OCI-LY1 (cell line): ENCODE measurements around the gene TOGARAM2.

Experiments used
- H2AFZ ChIP-seq: fragments of 200-600 bp; sonication (generic), shearing (Covaris generic); 2 replicates; pipeline ENCODE4 v1.6.0; 2014; ENCODE audit warnings: antibody characterized with exemption, mild to moderate bottlenecking, low read length
- H3F3A ChIP-seq: fragments of 200-600 bp; sonication (generic), shearing (Covaris generic); 2 replicates; pipeline ENCODE4 v1.6.0; 2014; ENCODE audit warnings: mild to moderate bottlenecking, antibody characterized with exemption, low read length, moderate library complexity; ENCODE audit not compliant: insufficient read depth
- H3K27ac ChIP-seq: fragments of 200-600 bp; sonication (generic); 2 replicates; pipeline ENCODE4 v1.5.1; 2014; ENCODE audit warnings: low read length, mixed run types, mild to moderate bottlenecking, low read depth; ENCODE audit not compliant: poor library complexity, severe bottlenecking
- H3K27me3 ChIP-seq: fragments of 200-600 bp; sonication (generic); 2 replicates; pipeline ENCODE4 v1.6.0; 2014; ENCODE audit warnings: antibody characterized with exemption, mild to moderate bottlenecking, low read length, moderate library complexity; ENCODE audit not compliant: insufficient read depth
- H3K36me3 ChIP-seq: fragments of 200-600 bp; sonication (generic); 2 replicates; pipeline ENCODE4 v1.6.1; 2014; ENCODE audit warnings: mild to moderate bottlenecking, antibody characterized with exemption, low read length, moderate library complexity, mixed read lengths; ENCODE audit not compliant: insufficient read depth
- H3K4me1 ChIP-seq: fragments of 200-600 bp; sonication (generic); 2 replicates; pipeline ENCODE4 v1.5.1; 2014; ENCODE audit warnings: mild to moderate bottlenecking, low read length, moderate library complexity; ENCODE audit not compliant: insufficient read depth, severe bottlenecking
- H3K4me2 ChIP-seq: fragments of 200-600 bp; sonication (generic), shearing (Covaris generic); 2 replicates; pipeline ENCODE4 v1.6.1; 2014; ENCODE audit warnings: low read length
- H3K4me3 ChIP-seq: fragments of 200-600 bp; sonication (generic); 2 replicates; pipeline ENCODE4 v1.5.1; 2014; ENCODE audit warnings: low read length, low read depth, mild to moderate bottlenecking, mixed read lengths; ENCODE audit not compliant: poor library complexity, severe bottlenecking
- H3K79me2 ChIP-seq: fragments of 200-600 bp; shearing (Covaris generic); 2 replicates; pipeline ENCODE4 v1.6.1; 2016; ENCODE audit warnings: mixed run types, low read length, mixed read lengths; ENCODE audit not compliant: insufficient read depth
- H3K9ac ChIP-seq: fragments of 200-600 bp; sonication (generic), shearing (Covaris generic); 2 replicates; pipeline ENCODE4 v1.6.1; 2014; ENCODE audit warnings: mild to moderate bottlenecking, low read length, mixed read lengths
- H3K9me2 ChIP-seq: fragments of 200-600 bp; sonication (generic), shearing (Covaris generic); 2 replicates; pipeline ENCODE4 v1.6.1; 2014; ENCODE audit warnings: low read depth, mild to moderate bottlenecking, low read length, mixed read lengths
- H3K9me3 ChIP-seq: fragments of 200-600 bp; shearing (Covaris generic); 2 replicates; pipeline ENCODE4 v1.6.1; 2014; ENCODE audit warnings: low read length, mixed read lengths
- H4K20me1 ChIP-seq: fragments of 200-600 bp; sonication (generic), shearing (Covaris generic); 2 replicates; pipeline ENCODE4 v1.6.0; 2016; ENCODE audit warnings: mild to moderate bottlenecking, low read length; ENCODE audit not compliant: insufficient read depth
- EZH2 ChIP-seq: fragments of 200-600 bp; sonication (generic), shearing (Covaris generic); IDR thresholded peaks from 2 replicates; pipeline ENCODE4 v1.8.0; 2017; ENCODE audit warnings: borderline replicate concordance, mixed run types, mild to moderate bottlenecking, antibody characterized with exemption, low read length, moderate library complexity, mixed read lengths
- TF ChIP-seq, protein P1 (sequence below): fragments of 200-600 bp; sonication (generic), shearing (Covaris generic); IDR thresholded peaks from 2 replicates; pipeline ENCODE4 v1.5.1; 2017; ENCODE audit warnings: mild to moderate bottlenecking, antibody characterized with exemption, low read length, moderate library complexity, mixed read lengths

The TOGARAM2 gene

GRCh38 chr2:28944535-28945248, 36.4 kb upstream of the TOGARAM2 start:
- peaks cover 91% of the 10 kb centered on the region for H3K36me3 ChIP-seq
- H3F3A ChIP-seq: no peaks in the 10 kb centered on the region
- H3K4me2 ChIP-seq: no peak overlapping the region
- TF ChIP-seq, protein P1, sequence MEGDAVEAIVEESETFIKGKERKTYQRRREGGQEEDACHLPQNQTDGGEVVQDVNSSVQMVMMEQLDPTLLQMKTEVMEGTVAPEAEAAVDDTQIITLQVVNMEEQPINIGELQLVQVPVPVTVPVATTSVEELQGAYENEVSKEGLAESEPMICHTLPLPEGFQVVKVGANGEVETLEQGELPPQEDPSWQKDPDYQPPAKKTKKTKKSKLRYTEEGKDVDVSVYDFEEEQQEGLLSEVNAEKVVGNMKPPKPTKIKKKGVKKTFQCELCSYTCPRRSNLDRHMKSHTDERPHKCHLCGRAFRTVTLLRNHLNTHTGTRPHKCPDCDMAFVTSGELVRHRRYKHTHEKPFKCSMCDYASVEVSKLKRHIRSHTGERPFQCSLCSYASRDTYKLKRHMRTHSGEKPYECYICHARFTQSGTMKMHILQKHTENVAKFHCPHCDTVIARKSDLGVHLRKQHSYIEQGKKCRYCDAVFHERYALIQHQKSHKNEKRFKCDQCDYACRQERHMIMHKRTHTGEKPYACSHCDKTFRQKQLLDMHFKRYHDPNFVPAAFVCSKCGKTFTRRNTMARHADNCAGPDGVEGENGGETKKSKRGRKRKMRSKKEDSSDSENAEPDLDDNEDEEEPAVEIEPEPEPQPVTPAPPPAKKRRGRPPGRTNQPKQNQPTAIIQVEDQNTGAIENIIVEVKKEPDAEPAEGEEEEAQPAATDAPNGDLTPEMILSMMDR: no peak
- TF ChIP-seq EZH2: no peak
- H3K4me1 ChIP-seq: no peaks in the 10 kb centered on the region
- no peak overlapping the region for H3K27ac ChIP-seq
- no peaks in the 10 kb centered on the region for H3K27me3 ChIP-seq
- H3K4me3 ChIP-seq: no peak overlapping the region
- H3K9me2 ChIP-seq: no peaks in the 10 kb centered on the region
- no peaks in the 10 kb centered on the region; the same call in 1 of the 2 replicates for H3K9me3 ChIP-seq
- H3K9ac ChIP-seq: no peak overlapping the region
- H2AFZ ChIP-seq: no peak overlapping the region
- no peaks in the 10 kb centered on the region for H3K79me2 ChIP-seq
- H4K20me1 ChIP-seq: no peaks in the 10 kb centered on the region

DNA sequence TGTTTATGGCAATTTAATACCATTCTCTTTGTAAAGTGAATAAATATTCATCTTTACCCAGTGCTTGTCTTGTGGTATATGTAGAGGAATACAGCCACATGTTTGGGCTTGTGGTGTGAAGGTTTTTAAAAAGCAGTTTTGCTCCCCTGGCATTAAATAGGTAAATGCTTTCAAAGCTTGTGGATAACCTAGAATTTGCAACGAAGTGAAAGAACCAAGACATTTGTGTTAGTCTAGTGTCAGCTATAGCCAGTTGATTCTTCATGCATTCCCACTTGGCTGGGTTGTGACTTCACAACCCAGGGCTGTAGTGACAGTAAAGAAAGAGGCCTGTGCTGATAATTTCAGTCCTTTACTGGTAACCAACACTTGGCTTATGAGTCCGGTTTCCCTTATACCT, 32.9 kb upstream of the TOGARAM2 start:
- Histone ChIP-seq H2AFZ (no peak overlapping the region), H3F3A (no peaks in the 10 kb centered on the region), H3K9me2 (no peaks in the 10 kb centered on the region), H3K4me2 (no peak overlapping the region), H3K9me3 (no peaks in the 10 kb centered on the region; the same call in 1 of the 2 replicates), H3K4me1 (no peaks in the 10 kb centered on the region), H3K9ac (no peak overlapping the region), H3K36me3 (peaks cover 60% of the 10 kb centered on the region), H3K27ac (no peak overlapping the region), H3K79me2 (no peaks in the 10 kb centered on the region), H3K4me3 (no peak overlapping the region), H4K20me1 (no peaks in the 10 kb centered on the region), H3K27me3 (no peaks in the 10 kb centered on the region)
- TF ChIP-seq, protein P1: no peak
- no peak for TF ChIP-seq EZH2

DNA sequence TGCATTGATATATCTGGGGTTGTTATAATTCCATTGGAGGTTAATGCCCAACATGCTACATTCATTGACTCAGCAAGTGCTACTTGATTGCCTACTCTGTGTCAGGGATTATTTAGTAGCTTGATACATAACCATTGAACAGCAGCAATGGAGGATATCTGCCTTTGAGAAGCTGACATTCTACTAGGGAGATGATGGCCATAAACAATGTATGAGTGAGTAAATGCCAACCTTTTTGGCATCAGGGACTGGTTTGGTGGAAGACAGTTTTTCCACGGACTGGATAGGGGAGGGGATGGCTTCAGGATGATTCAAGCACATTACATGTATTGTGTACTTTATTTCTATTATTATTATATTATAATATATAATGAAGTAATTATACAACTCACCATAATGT, 31.9 kb upstream of the TOGARAM2 start:
- Histone ChIP-seq H3K9ac (no peak overlapping the region), H3F3A (no peaks in the 10 kb centered on the region), H3K4me1 (no peaks in the 10 kb centered on the region), H3K4me2 (no peak overlapping the region), H4K20me1 (no peaks in the 10 kb centered on the region), H3K27me3 (no peaks in the 10 kb centered on the region), H3K79me2 (no peaks in the 10 kb centered on the region), H3K27ac (no peak overlapping the region), H3K9me3 (no peaks in the 10 kb centered on the region; the same call in 1 of the 2 replicates), H3K36me3 (peaks cover 50% of the 10 kb centered on the region), H3K9me2 (no peaks in the 10 kb centered on the region), H2AFZ (no peak overlapping the region), H3K4me3 (no peak overlapping the region)
- TF ChIP-seq, protein P1: no peak
- TF ChIP-seq EZH2: no peak
